Mononuclear cell (primary cell): Measurements from ENCODE around the gene GPC5. TPM values are rescaled to one million over a fixed set of nuclear protein-coding genes. Genes with fewer than 3 reads are reported as not detected.
"Not testable (repeated sequence)": the region's sequence is repeated elsewhere in the genome, so short reads cannot be mapped to it uniquely, and the experiment has no call there.

ENCODE experiments used
- H3K27me3 ChIP-seq: 2 replicates; pipeline ENCODE4 v1.6.0; 2011; ENCODE audit warnings: low read length, control low read depth; ENCODE audit not compliant: insufficient read depth
- H3K4me1 ChIP-seq: 2 replicates; pipeline ENCODE4 v1.5.1; 2011; ENCODE audit warnings: mild to moderate bottlenecking, low read length, control low read depth; ENCODE audit not compliant: insufficient read depth
- H3K4me3 ChIP-seq: 2 replicates; pipeline ENCODE4 v1.5.1; 2011; ENCODE audit warnings: mild to moderate bottlenecking, low read length, moderate library complexity
- H3K9me3 ChIP-seq: 2 replicates; pipeline ENCODE4 v1.5.1; 2011; ENCODE audit warnings: low read depth, mild to moderate bottlenecking, control low read depth, low read length
- total RNA-seq: library from RNA; depleted of rRNA; stranded (reverse); fragments of >200 nt; gene quantifications from one replicate; pipeline ENCODE4 v1.2.3, GENCODE V29; 2012

Gene GPC5
- total RNA-seq, 1 donor = 0.21 TPM

DNA sequence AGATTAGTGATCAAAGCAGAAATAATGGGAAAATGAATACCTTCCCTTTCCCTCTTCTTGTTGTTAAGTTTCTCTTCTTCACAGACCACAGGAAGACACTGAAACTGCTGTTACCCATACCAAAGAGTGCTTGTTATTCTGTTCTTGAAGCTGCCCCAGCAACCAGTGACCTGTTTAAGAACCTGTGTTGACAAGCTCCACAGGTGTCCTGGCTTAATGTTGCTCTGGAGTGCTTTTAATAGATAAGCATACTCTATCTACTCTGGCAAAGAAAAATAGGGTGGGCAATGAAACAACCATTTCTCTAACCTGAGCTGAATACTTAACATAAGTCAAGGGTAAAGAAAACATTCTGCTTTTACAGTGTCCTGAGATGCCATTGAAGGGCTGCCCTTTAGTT, 1321.4 kb downstream of the GPC5 start:
- H3K4me3 ChIP-seq = no peak overlapping the region

GRCh38 chr13:92721620-92722019, 1323.2 kb downstream of the GPC5 start:
- no peaks in the 10 kb centered on the region for H3K9me3 ChIP-seq
- no peaks in the 10 kb centered on the region for H3K27me3 ChIP-seq
- H3K4me3 ChIP-seq = no peak overlapping the region
- no peaks in the 10 kb centered on the region for H3K4me1 ChIP-seq

More for the DNA sequence above, 1321.4 kb downstream of the GPC5 start:
- Histone ChIP-seq H3K27me3 (no peaks in the 10 kb centered on the region), H3K4me1 (no peaks in the 10 kb centered on the region), H3K9me3 (no peaks in the 10 kb centered on the region)

- Histone ChIP-seq H3K4me3 (no peak overlapping the region), H3K4me1 (no peaks in the 10 kb centered on the region), H3K9me3 (no peaks in the 10 kb centered on the region), H3K27me3 (no peaks in the 10 kb centered on the region)
Observed at GRCh38 chr13:92727118-92727517, 1328.7 kb downstream of the GPC5 start.

GRCh38 chr13:92734068-92734467, 1335.6 kb downstream of the GPC5 start:
- no peak overlapping the region for H3K4me3 ChIP-seq
- H3K4me1 ChIP-seq = no peaks in the 10 kb centered on the region

GRCh38 chr13:92734545-92734944, 1336.1 kb downstream of the GPC5 start:
- H3K9me3 ChIP-seq = no peaks in the 10 kb centered on the region
- no peak overlapping the region for H3K4me3 ChIP-seq
- no peaks in the 10 kb centered on the region for H3K27me3 ChIP-seq
- H3K4me1 ChIP-seq = no peaks in the 10 kb centered on the region

More at GRCh38 chr13:92734068-92734467, 1335.6 kb downstream of the GPC5 start:
- no peaks in the 10 kb centered on the region for H3K9me3 ChIP-seq
- no peaks in the 10 kb centered on the region for H3K27me3 ChIP-seq

GRCh38 chr13:92735909-92736308, 1337.5 kb downstream of the GPC5 start:
- no peaks in the 10 kb centered on the region for H3K27me3 ChIP-seq
- no peak overlapping the region for H3K4me3 ChIP-seq
- no peaks in the 10 kb centered on the region for H3K9me3 ChIP-seq
- H3K4me1 ChIP-seq = no peaks in the 10 kb centered on the region

DNA sequence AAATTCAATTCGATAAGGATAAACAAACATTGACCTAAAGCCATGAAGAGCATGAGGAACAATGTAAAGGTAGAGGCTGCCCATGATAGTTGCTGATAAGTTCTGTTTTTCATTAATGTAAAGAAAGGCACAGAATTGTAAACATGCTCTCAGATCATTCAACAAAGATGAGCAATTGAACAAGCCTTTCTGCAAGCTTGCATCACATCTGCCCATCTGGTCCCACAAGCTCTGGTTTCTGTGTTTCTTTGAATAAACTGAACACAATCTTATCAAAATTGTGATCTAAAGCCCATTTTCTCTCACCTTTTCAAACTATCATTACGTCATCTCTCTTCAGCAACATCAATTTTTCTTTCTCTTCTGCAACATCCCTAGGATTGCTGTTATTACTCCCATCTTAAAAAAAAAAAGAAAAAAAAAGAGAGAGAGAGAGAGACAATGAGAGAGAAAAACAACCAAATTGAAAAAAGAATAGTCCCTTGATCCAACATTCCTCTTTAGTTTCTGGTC, 1340.9 kb downstream of the GPC5 start:
- no peak overlapping the region for H3K4me3 ChIP-seq
- H3K27me3 ChIP-seq = no peaks in the 10 kb centered on the region
- H3K4me1 ChIP-seq = no peaks in the 10 kb centered on the region
- no peaks in the 10 kb centered on the region for H3K9me3 ChIP-seq

DNA sequence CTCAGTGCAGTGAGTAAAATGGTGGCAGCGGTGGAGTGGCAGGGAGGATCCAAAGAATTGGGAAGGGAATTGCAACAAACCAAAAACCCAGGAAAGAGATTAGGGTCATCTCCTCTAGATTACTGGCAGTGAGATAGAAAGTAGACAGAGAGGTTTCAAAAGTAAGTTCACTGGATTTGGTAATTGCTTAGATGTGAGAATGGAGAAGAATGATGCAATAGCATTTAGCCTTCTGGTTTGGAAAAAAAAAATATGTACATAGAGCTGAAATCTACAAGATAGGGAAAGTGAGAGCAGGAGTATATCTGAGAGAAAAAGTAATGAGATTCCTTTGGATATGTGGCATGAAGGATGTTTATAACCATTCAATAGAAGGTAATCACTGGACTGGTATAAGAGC, 1345.6 kb downstream of the GPC5 start:
- Histone ChIP-seq H3K4me1 (no peaks in the 10 kb centered on the region), H3K4me3 (no peak overlapping the region), H3K27me3 (no peaks in the 10 kb centered on the region), H3K9me3 (no peaks in the 10 kb centered on the region)

GRCh38 chr13:92745258-92745657, 1346.8 kb downstream of the GPC5 start:
- H3K4me3 ChIP-seq = no peak overlapping the region
- no peaks in the 10 kb centered on the region for H3K9me3 ChIP-seq
- no peaks in the 10 kb centered on the region for H3K4me1 ChIP-seq
- no peaks in the 10 kb centered on the region for H3K27me3 ChIP-seq

DNA sequence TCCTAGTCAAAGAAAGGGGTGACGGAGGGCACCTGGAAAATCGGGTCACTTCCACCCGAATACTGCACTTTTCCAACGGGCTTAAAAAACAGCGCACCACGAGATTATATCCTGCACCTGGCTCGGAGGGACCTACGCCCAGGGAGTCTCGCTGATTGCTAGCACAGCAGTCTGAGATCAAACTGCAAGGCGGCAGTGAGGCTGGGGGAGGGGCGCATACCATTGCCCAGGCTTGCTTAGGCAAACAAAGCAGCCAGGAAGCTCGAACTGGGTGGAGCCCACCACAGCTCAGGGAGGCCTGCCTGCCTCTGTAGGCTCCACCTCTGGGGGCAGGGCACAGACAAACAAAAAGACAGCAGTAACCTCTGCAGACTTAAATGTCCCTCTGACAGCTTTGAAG, 1354.3 kb downstream of the GPC5 start:
- not testable (repeated sequence) for H3K27me3 ChIP-seq, H3K4me3 ChIP-seq, H3K9me3 ChIP-seq, H3K4me1 ChIP-seq

GRCh38 chr13:92761710-92762109, 1363.3 kb downstream of the GPC5 start:
- Histone ChIP-seq H3K27me3 (no peaks in the 10 kb centered on the region), H3K9me3 (peaks cover 15% of the 10 kb centered on the region), H3K4me3 (no peak overlapping the region), H3K4me1 (no peaks in the 10 kb centered on the region)

DNA sequence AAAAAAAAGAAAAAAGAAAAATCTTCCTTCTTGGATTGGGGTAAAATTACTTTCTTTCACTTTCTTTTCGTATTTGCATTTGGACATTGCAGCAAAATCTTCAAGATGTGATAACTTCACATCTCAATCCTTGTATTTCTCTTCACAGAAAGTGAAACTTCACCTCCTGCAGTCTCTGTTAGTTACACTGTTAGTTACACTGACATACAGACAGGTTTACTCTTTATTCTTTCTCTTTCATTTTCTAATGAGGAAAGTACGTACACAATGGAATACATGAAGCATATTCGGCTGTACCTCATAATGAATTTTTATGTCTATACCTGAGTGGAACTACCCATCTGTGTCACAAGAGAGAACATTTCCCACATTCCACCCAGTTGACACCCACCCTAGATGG, 1369.0 kb downstream of the GPC5 start:
- Histone ChIP-seq H3K9me3 (no peaks in the 10 kb centered on the region), H3K4me3 (no peak overlapping the region), H3K4me1 (no peaks in the 10 kb centered on the region), H3K27me3 (no peaks in the 10 kb centered on the region)

GRCh38 chr13:92768602-92769001, 1370.2 kb downstream of the GPC5 start:
- H3K4me3 ChIP-seq = no peak overlapping the region
- H3K27me3 ChIP-seq = no peaks in the 10 kb centered on the region
- no peaks in the 10 kb centered on the region for H3K9me3 ChIP-seq
- no peaks in the 10 kb centered on the region for H3K4me1 ChIP-seq

GRCh38 chr13:92769046-92769445, 1370.6 kb downstream of the GPC5 start:
- H3K4me3 ChIP-seq = no peak overlapping the region
- no peaks in the 10 kb centered on the region for H3K4me1 ChIP-seq
- H3K27me3 ChIP-seq = no peaks in the 10 kb centered on the region
- H3K9me3 ChIP-seq = no peaks in the 10 kb centered on the region

DNA sequence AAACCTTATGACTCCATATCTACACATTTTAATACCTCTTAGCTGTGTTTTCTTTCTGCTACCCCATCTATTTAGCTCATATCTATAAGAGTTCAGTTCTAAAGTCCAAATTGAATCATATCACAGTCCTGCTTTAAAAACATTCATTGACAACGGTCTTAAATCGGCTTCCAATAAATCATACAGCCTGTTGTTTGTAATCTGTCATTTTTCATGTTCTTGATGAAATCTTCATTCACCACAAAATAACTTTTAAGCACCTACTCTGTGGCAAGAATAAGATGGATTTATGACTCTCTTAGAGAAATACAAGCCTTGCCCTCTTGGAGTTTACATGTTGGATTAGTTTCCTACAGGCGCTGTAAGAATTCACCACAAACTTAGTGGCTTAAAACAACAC, 1377.2 kb downstream of the GPC5 start:
- H3K4me3 ChIP-seq = no peak overlapping the region
- H3K9me3 ChIP-seq = no peaks in the 10 kb centered on the region
- H3K27me3 ChIP-seq = no peaks in the 10 kb centered on the region
- no peaks in the 10 kb centered on the region for H3K4me1 ChIP-seq

DNA sequence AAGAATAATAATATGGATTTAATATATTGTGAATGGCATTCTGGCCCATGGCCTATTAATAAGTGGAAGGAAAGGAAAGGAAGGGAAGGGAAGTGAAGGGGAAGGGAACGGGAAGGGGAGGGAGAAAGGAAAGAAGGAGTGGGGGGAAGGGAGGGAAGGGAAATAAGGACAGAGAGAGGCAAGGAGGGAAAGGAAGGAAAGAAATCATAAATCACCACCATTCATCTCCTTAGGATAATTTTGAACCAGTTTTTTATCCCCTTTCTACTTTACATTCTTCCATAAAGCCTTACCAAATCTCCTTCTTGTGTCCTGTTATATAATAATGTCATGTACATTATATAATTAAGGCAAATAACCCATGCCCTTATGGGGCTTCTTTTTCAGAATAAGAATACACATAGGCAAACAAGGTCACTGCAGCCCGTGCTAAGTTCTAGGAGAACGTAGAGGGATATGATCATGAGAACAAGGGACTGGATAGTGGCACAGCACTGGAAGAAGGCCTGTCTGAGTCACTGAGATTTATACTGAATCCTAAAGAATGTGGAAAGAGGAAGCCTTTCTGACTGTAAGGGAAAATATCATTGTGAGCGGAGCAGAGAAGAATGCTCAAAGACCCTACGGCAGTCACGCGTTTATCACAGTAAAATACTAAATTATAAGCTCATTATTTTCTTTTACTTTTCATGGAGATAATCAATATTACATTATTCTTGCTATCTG, 1383.7 kb downstream of the GPC5 start:
- H3K27me3 ChIP-seq = no peaks in the 10 kb centered on the region
- no peaks in the 10 kb centered on the region for H3K4me1 ChIP-seq
- no peaks in the 10 kb centered on the region for H3K9me3 ChIP-seq
- H3K4me3 ChIP-seq = no peak overlapping the region
